Neutrophil (primary cell): Measurements from ENCODE around the gene MMP19.

Experiments used
- H3K27ac ChIP-seq: fragments of 200-600 bp; sonication (generic); 2 replicates; pipeline ENCODE4 v1.5.1; 2016; ENCODE audit warnings: mild to moderate bottlenecking, moderate library complexity
- H3K27me3 ChIP-seq: fragments of 200-600 bp; sonication (generic); 2 replicates; pipeline ENCODE4 v1.6.0; 2016; ENCODE audit warnings: mild to moderate bottlenecking
- H3K36me3 ChIP-seq: fragments of 200-600 bp; sonication (generic); 2 replicates; pipeline ENCODE4 v1.5.1; 2017
- H3K4me1 ChIP-seq, 2 experiments: fragments of 200-600 bp in 1 of 2; sonication (generic) in 1 of 2; 1 replicate in 1 of 2; 2 replicates in 1 of 2; pipeline versions ENCODE4 v1.5.1 to v1.6.1; 2013 to 2016; ENCODE audit warnings: low read depth in 1 of 2, low read length in 1 of 2, mild to moderate bottlenecking in 1 of 2, moderate library complexity in 1 of 2; ENCODE audit not compliant: control insufficient read depth in 1 of 2, insufficient read depth in 1 of 2
- H3K4me3 ChIP-seq, 2 experiments: fragments of 200-600 bp in 1 of 2; sonication (generic) in 1 of 2; 1 replicate in 1 of 2; 2 replicates in 1 of 2; pipeline ENCODE4 v1.5.1; 2013 to 2016; ENCODE audit warnings: low read depth in 1 of 2, low read length in 1 of 2, mild to moderate bottlenecking in 1 of 2, moderate library complexity in 1 of 2
- H3K9me3 ChIP-seq: fragments of 200-600 bp; sonication (generic); 2 replicates; pipeline ENCODE4 v1.5.1; 2016
- TF ChIP-seq, protein P1 (sequence below): fragments of 200-600 bp; sonication (generic); IDR thresholded peaks from 2 replicates; pipeline ENCODE4 v1.5.1; 2016; ENCODE audit warnings: antibody characterized with exemption

The MMP19 gene

DNA sequence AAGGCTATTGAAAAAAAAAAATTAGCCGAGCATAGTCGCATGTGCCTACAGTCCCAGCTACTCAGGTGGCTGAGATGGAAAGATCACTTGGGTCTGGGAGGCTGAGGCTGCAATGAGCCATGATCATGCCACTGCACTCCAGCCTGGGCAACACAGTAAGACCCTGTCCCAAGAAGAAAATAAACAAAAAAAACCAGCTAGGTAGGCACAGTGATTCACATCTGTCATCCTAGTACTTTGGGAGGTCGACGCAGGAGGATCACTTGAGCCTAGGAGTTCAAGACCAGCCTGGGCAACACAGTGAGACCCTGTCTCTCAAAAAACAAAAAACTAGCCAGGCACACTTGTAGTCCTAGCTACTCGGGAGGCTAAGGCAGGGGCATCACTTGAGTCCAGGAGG, 33.5 kb downstream of the MMP19 start:
- H3K4me1 ChIP-seq, result no peaks in the 10 kb centered on the region
- H3K27me3 ChIP-seq, result no peaks in the 10 kb centered on the region
- H3K4me3 ChIP-seq, result no peak overlapping the region
- H3K36me3 ChIP-seq, result peaks cover 33% of the 10 kb centered on the region
- H3K9me3 ChIP-seq, result no peaks in the 10 kb centered on the region
- H3K27ac ChIP-seq, result no peak overlapping the region
- TF ChIP-seq, protein P1, sequence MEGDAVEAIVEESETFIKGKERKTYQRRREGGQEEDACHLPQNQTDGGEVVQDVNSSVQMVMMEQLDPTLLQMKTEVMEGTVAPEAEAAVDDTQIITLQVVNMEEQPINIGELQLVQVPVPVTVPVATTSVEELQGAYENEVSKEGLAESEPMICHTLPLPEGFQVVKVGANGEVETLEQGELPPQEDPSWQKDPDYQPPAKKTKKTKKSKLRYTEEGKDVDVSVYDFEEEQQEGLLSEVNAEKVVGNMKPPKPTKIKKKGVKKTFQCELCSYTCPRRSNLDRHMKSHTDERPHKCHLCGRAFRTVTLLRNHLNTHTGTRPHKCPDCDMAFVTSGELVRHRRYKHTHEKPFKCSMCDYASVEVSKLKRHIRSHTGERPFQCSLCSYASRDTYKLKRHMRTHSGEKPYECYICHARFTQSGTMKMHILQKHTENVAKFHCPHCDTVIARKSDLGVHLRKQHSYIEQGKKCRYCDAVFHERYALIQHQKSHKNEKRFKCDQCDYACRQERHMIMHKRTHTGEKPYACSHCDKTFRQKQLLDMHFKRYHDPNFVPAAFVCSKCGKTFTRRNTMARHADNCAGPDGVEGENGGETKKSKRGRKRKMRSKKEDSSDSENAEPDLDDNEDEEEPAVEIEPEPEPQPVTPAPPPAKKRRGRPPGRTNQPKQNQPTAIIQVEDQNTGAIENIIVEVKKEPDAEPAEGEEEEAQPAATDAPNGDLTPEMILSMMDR, result no peak

DNA sequence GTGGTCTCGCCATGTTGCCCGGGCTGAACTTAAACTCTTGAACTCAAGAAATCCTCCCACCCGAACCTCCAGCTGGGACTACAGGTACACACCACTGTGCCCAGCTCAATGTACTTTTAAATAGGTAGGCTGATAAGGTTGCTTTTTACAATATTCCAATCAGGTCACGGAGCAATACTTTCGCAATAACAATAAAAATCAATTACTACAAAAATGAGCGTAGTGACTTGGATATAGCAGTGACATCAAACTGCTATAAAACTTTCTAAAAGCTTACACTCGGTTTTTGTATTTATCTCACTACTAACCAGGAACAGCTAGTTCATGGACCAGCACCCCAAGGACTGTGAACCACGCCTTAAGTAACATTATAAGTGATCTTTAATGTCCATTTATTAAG, 35.8 kb downstream of the MMP19 start:
- H3K27ac ChIP-seq, result no peak overlapping the region

DNA sequence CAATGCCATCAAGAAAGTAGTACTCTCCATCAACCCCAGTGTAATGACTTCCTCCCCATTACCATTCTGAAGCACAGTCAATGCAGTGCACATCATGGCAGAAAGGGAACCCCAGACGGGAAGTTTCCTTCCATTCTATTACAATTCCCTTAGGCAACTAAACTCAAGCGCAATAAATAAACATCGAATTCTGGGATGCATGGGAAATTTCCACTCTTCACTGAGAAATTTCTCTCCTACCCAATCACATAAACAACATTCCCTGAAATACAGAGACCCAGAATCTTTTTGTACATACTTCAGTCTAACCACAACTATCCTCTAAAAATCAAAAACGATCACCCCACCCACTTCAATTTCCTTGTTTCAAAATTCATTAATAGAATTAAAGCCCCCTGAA, 45.2 kb downstream of the MMP19 start:
- Histone ChIP-seq H3K9me3 (no peaks in the 10 kb centered on the region), H3K27ac (no peak overlapping the region), H3K4me3 (no peak overlapping the region), H3K27me3 (no peaks in the 10 kb centered on the region), H3K36me3 (peaks cover 88% of the 10 kb centered on the region), H3K4me1 (no peaks in the 10 kb centered on the region)
- TF ChIP-seq, protein P1, result no peak

More for the DNA sequence above, 35.8 kb downstream of the MMP19 start:
- H3K9me3 ChIP-seq, result no peaks in the 10 kb centered on the region
- H3K36me3 ChIP-seq, result peaks cover 33% of the 10 kb centered on the region
- TF ChIP-seq, protein P1, result no peak
- no peaks in the 10 kb centered on the region for H3K27me3 ChIP-seq
- H3K4me1 ChIP-seq, result no peaks in the 10 kb centered on the region
- H3K4me3 ChIP-seq, result no peak overlapping the region

DNA sequence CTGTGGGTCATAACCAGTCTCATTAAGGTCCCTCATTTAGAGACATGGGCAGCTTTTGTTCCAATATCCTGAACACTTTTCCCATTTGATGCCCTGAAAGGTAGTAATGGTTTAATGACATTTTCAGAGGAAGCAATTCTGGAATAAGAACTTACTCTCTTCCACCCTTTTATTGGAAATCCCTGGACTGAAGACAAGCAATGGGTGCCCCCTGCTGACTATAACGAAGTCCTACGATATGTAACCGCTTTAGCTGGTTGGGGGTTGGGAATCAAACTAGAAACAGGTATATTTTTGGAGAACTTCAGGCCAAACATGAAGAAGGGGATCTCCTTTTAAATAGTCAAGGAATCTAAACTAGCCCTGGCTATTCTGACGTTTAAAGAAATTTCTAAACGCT, 45.7 kb downstream of the MMP19 start:
- Histone ChIP-seq H3K27ac (no peak overlapping the region), H3K9me3 (no peaks in the 10 kb centered on the region), H3K4me3 (no peak overlapping the region), H3K27me3 (no peaks in the 10 kb centered on the region), H3K4me1 (no peaks in the 10 kb centered on the region), H3K36me3 (peaks cover 85% of the 10 kb centered on the region)
- TF ChIP-seq, protein P1, result no peak

DNA sequence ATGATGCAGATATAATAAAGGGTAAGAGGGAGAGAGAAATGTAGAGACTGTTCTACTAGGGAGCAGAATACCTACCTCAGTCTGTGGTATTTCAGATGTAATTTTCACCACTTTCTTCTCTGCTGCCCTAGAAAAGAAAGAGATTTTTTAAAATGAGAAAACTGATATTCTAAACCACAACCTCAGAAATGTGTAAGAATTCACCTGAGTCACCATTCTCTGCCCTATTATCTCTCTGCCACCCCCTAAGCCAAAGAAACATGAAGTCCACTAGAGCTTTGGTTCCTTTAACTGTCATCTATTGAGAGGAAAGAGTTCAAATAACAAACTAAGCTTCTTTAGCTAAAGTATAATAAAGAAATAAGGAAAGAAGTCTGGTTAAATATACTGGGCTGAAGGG, 46.8 kb downstream of the MMP19 start:
- Histone ChIP-seq H3K4me3 (no peak overlapping the region), H3K9me3 (no peaks in the 10 kb centered on the region), H3K36me3 (peaks cover 76% of the 10 kb centered on the region), H3K27ac (no peak overlapping the region), H3K4me1 (no peaks in the 10 kb centered on the region), H3K27me3 (no peaks in the 10 kb centered on the region)
- TF ChIP-seq, protein P1, result no peak

DNA sequence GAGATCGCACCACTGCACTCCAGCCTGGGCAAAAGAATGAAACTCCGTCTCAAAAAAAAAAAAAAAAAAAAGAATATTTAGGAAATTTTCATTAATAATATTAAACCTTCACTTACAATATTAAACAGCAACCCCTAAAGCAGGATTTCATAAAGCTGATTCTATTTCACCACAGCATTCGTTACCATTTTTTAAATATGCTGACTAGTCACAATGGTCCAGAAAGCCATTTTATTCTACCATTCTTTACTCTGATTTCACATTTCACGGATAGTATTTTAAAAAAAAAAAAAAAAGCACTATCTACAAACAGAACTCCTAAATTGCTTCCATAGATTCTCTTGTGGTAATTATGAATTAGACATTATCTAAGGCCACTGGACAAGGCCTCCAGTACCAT, 52.8 kb downstream of the MMP19 start:
- H3K27ac ChIP-seq, result no peak overlapping the region
- TF ChIP-seq, protein P1, result no peak
- no peaks in the 10 kb centered on the region for H3K9me3 ChIP-seq
- no peaks in the 10 kb centered on the region for H3K4me1 ChIP-seq
- peaks cover 73% of the 10 kb centered on the region for H3K36me3 ChIP-seq
- no peaks in the 10 kb centered on the region for H3K27me3 ChIP-seq
- H3K4me3 ChIP-seq, result no peak overlapping the region
